A549 (cell line): ENCODE measurements around the gene MDGA2. TPM values are rescaled to one million over a fixed set of nuclear protein-coding genes. Genes with fewer than 3 reads are reported as not detected.

Source experiments
- ATAC-seq, 2 experiments: fragments of 200-7000 bp in 1 of 2; fragments of >200 bp in 1 of 2; cut with Nextera tagmentation in 1 of 2; cut with Tn5 transposase in 1 of 2; 3 replicates each; pipeline versions ENCODE4 v1.8.0 to v1.9.1; 2018 to 2020; ENCODE audit warnings: mild to moderate bottlenecking in 1 of 2, moderate library complexity in 1 of 2
- CTCF ChIA-PET: fragments of 300-600 bp; sonication (Branson Sonifier 250); formaldehyde crosslinking; extraction: SDS; loops from one replicate; lab custom pipeline; 2021; ENCODE audit warnings: antibody characterized with exemption, inconsistent platforms; lab: Yijun Ruan, JAX
- POLR2A ChIA-PET: fragments of 350-600 bp; formaldehyde crosslinking; extraction: SDS; loops from one replicate; lab custom pipeline; 2021; ENCODE audit warnings: antibody characterized with exemption, inconsistent platforms; lab: Yijun Ruan, JAX
- DNase-seq, 2 experiments: peaks; one replicate each; pipeline versions ENCODE4 v3.0.0 to v3.0.0-alpha.2; 2011 to 2016; ENCODE audit warnings: low read depth in 1 of 2, low spot score in 1 of 2
- FAIRE-seq: peaks from 2 replicates; lab custom pipeline; 2011; peaks lifted over from hg19 to GRCh38; lab: Jason Lieb, UNC
- H3K27ac ChIP-seq, 2 experiments: fragments of >200 bp; sonication (Bioruptor Twin); formaldehyde crosslinking; 3 replicates each; pipeline ENCODE4 v1.5.1; 2016 to 2017
- H3K4me1 ChIP-seq: fragments of >200 bp; sonication (Bioruptor Twin); formaldehyde crosslinking; 3 replicates; pipeline ENCODE4 v1.6.1; 2016
- H3K4me2 ChIP-seq: fragments of >200 bp; sonication (Bioruptor Twin); formaldehyde crosslinking; 3 replicates; pipeline ENCODE4 v1.6.1; 2016
- H3K4me3 ChIP-seq: fragments of >200 bp; sonication (Bioruptor Twin); formaldehyde crosslinking; 3 replicates; pipeline ENCODE4 v1.5.1; 2016
- H3K9me3 ChIP-seq: fragments of >200 bp; sonication (Bioruptor Twin); formaldehyde crosslinking; 3 replicates; pipeline ENCODE4 v1.6.1; 2016
- BHLHE40 ChIP-seq: IDR thresholded peaks from 2 replicates; pipeline ENCODE4 v1.6.1; 2012; ENCODE audit warnings: low read depth, low read length, inconsistent platforms
- CBX2 ChIP-seq: fragments of 200-600 bp; sonication (generic); IDR thresholded peaks from 2 replicates; pipeline ENCODE4 v1.6.1; 2016; ENCODE audit warnings: low read depth, mild to moderate bottlenecking, borderline replicate concordance
- CHD2 ChIP-seq: fragments of 150-350 bp; IDR thresholded peaks from 2 replicates; pipeline ENCODE4 v1.6.1; 2014; ENCODE audit warnings: low read length; ENCODE audit not compliant: partially characterized antibody
- GATA3 ChIP-seq: IDR thresholded peaks from 2 replicates; pipeline ENCODE4 v1.6.1; 2012; ENCODE audit warnings: borderline replicate concordance
- KDM1A ChIP-seq: fragments of 200-600 bp; sonication (generic); IDR thresholded peaks from 2 replicates; pipeline ENCODE4 v1.6.1; 2016; ENCODE audit warnings: low read depth, mild to moderate bottlenecking
- KDM5A ChIP-seq: fragments of 200-600 bp; sonication (generic); IDR thresholded peaks from 2 replicates; pipeline ENCODE4 v1.6.1; 2016; ENCODE audit warnings: antibody characterized with exemption, mild to moderate bottlenecking
- MAFK ChIP-seq: fragments of 450-650 bp; IDR thresholded peaks from 2 replicates; pipeline ENCODE4 v1.6.1; 2014; ENCODE audit not compliant: partially characterized antibody
- NPAS2 ChIP-seq: fragments of 250-450 bp; sonication (Bioruptor Pico); IDR thresholded peaks from 2 replicates; pipeline ENCODE4 v1.8.0; 2022; ENCODE audit warnings: mild to moderate bottlenecking, moderate library complexity, borderline replicate concordance
- RCOR1 ChIP-seq: fragments of 150-350 bp; IDR thresholded peaks from 2 replicates; pipeline ENCODE4 v1.6.1; 2014; ENCODE audit warnings: antibody characterized with exemption, low read length, low read depth
- TP53 ChIP-seq: fragments of 250-450 bp; sonication (Bioruptor Pico); IDR thresholded peaks from 2 replicates; pipeline ENCODE4 v1.5.0; 2021; ENCODE audit warnings: mild to moderate bottlenecking, moderate library complexity
- ZFP36 ChIP-seq: fragments of 450-650 bp; IDR thresholded peaks from 2 replicates; pipeline ENCODE4 v1.6.1; 2014; ENCODE audit warnings: borderline replicate concordance; ENCODE audit not compliant: partially characterized antibody
- WGBS: methylation state at CpG from one replicate; pipeline ENCODE4 v1.1.6; 2017; ENCODE audit errors: missing lambda C conversion rate; 5-methylcytosine and 5-hydroxymethylcytosine counted together
- polyA plus RNA-seq, 4 experiments: library from polyadenylated mRNA; depleted of rRNA in 3 of 4; stranded (reverse); fragments of >200 nt; fragmentation: RNase III in 1 of 4; extraction: RNeasy Plus Mini Kit Qiagen cat#74134 plus additional on column Dnase treatment in 1 of 4; gene quantifications; 2 replicates in 3 of 4; 3 replicates in 1 of 4; pipeline ENCODE4 v1.2.3, GENCODE V29; 2011 to 2017
- TF ChIP-seq, protein P1 (sequence below): fragments of >200 bp; sonication (Bioruptor Twin); formaldehyde crosslinking; IDR thresholded peaks from 3 replicates; pipeline ENCODE4 v1.6.1; 2016
- TF ChIP-seq, protein P2 (sequence below): fragments of 250-450 bp; sonication (Bioruptor Pico); IDR thresholded peaks from 2 replicates; pipeline ENCODE4 v1.5.0; 2021; ENCODE audit warnings: mild to moderate bottlenecking, moderate library complexity, borderline replicate concordance
- TF ChIP-seq, protein P3 (sequence below): fragments of 450-650 bp; IDR thresholded peaks from 2 replicates; pipeline ENCODE4 v1.6.1; 2014; ENCODE audit warnings: antibody characterized with exemption
- TF ChIP-seq, protein P4 (sequence below): IDR thresholded peaks from 2 replicates; pipeline ENCODE4 v1.6.1; 2012

MDGA2 gene
- polyA plus RNA-seq, 2 of the 4 experiments (the other 2 are of a cell fraction) = 0.08 to 0.12 TPM

DNA sequence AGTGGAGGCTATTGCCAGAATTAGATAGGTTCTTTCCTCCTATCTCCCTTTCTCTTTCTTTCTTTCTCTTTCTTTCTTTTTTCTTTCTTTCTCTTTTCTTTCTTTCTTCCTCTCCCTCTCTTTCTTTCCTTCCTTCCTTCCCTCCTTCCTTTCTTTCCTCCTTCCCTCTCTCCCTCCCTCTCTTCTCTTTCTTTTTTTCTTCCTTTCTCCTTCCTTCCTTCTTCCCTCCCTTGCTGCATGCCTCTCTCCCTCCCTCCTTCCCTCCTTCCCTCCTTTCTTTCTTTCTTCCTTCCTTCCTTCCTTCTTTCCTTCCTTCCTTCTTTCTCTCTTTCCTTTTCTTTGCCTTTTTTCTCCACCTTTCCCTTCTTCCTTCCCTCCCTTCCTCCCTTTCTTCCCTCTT lies 16.4 kb upstream of the MDGA2 start:
- Histone ChIP-seq H3K9me3 (no peaks in the 10 kb centered on the region; the same call in 2 of the 3 replicates), H3K4me1 (no peaks in the 10 kb centered on the region), H3K4me3 (no peak overlapping the region), H3K4me2 (no peak overlapping the region), H3K27ac (no peak overlapping the region)
- ChIA-PET CTCF (no interaction called here), POLR2A (no interaction called here)
- DNase-seq = no peak
- ATAC-seq = no peak
- TF ChIP-seq, protein P1, sequence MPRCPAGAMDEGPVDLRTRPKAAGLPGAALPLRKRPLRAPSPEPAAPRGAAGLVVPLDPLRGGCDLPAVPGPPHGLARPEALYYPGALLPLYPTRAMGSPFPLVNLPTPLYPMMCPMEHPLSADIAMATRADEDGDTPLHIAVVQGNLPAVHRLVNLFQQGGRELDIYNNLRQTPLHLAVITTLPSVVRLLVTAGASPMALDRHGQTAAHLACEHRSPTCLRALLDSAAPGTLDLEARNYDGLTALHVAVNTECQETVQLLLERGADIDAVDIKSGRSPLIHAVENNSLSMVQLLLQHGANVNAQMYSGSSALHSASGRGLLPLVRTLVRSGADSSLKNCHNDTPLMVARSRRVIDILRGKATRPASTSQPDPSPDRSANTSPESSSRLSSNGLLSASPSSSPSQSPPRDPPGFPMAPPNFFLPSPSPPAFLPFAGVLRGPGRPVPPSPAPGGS = no peak
- no peak for TF ChIP-seq CHD2
- TF ChIP-seq, protein P2, sequence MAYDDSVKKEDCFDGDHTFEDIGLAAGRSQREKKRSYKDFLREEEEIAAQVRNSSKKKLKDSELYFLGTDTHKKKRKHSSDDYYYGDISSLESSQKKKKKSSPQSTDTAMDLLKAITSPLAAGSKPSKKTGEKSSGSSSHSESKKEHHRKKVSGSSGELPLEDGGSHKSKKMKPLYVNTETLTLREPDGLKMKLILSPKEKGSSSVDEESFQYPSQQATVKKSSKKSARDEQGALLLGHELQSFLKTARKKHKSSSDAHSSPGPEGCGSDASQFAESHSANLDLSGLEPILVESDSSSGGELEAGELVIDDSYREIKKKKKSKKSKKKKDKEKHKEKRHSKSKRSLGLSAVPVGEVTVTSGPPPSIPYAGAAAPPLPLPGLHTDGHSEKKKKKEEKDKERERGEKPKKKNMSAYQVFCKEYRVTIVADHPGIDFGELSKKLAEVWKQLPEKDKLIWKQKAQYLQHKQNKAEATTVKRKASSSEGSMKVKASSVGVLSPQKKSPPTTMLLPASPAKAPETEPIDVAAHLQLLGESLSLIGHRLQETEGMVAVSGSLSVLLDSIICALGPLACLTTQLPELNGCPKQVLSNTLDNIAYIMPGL (CRISPR knock-in tag) = no peak
- no peak for TF ChIP-seq KDM1A
- TF ChIP-seq GATA3 = no peak
- no peak for TF ChIP-seq CBX2
- FAIRE-seq = no peak

DNA sequence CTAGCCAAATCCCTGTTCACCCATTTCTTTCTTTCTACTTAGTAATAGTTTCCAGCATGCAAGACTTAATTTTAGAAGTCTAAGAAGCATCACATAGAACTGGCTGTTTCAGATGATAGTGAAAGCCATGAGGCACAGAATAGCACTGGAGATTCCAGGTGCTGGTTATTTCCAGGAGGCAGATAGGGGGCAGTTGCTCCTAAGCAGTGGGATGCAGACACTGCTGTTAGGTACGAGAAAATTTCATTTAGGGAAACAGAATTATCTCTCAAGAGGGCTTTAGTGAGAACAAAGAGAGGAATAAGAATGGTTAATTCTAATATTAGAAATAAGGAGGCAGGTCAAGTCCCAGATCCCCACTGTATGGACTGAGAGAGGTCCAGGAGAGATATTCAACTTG lies 3.6 kb upstream of the MDGA2 start:
- ChIA-PET POLR2A (no interaction called here), CTCF (no interaction called here)
- Histone ChIP-seq H3K9me3 (no peaks in the 10 kb centered on the region), H3K4me1 (peaks cover 5% of the 10 kb centered on the region; the same call in 1 of the 3 replicates), H3K4me3 (no peak overlapping the region), H3K4me2 (no peak overlapping the region), H3K27ac (no peak overlapping the region)
- no peak for TF ChIP-seq RCOR1
- TF ChIP-seq MAFK = no peak
- TF ChIP-seq, protein P3, sequence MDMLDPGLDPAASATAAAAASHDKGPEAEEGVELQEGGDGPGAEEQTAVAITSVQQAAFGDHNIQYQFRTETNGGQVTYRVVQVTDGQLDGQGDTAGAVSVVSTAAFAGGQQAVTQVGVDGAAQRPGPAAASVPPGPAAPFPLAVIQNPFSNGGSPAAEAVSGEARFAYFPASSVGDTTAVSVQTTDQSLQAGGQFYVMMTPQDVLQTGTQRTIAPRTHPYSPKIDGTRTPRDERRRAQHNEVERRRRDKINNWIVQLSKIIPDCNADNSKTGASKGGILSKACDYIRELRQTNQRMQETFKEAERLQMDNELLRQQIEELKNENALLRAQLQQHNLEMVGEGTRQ = no peak
- no peak for TF ChIP-seq KDM5A
- WGBS = 0% methylated on average over 1 of the region's 1 CpG
- DNase-seq (no peak), ATAC-seq (no peak), FAIRE-seq (no peak)

DNA sequence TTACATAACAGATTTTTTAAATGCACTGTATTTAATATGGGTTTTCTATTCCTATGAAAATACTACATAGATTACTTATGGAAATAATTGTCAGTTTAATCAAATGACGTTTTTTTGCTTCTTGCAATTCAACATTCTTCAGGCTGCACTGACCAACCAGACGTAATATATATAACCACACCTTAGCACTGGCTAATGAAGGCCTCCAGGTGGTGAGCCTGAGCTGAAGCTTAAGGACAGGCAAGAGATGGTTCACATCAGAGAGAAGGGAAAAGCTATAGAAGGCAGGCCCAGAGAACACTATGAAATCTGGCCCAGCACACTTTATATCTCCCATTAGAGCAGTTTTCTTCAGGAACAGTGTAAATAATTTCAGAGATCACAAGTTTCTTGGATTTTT lies 2.8 kb upstream of the MDGA2 start:
- FAIRE-seq = no peak

DNA sequence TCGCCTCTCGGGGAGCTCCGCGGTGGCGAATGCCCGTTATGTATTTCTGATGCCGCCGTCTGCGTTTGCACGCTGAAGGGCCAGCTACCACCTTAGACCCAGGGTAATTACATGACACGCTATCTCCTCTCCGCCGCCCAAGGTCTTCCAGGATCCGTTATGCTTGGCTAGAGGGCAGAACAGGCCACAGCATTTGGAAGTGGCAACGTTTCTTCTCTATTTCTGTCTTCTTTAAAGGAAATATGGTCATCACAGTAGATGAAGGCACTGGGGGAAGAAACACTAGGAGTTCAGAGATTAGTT lies 861 bp upstream of the MDGA2 start:
- peak overlapping the region; percentile 34; the same call in 2 of the 3 replicates for H3K4me3 ChIP-seq
- CTCF ChIA-PET = no interaction called here
- no peak for FAIRE-seq
- POLR2A ChIA-PET = no interaction called here
- peak in 1 of 2 experiments; percentile 15; a peak in 2 of 6 replicates for ATAC-seq
- no peak for DNase-seq
- TF ChIP-seq, protein P4, sequence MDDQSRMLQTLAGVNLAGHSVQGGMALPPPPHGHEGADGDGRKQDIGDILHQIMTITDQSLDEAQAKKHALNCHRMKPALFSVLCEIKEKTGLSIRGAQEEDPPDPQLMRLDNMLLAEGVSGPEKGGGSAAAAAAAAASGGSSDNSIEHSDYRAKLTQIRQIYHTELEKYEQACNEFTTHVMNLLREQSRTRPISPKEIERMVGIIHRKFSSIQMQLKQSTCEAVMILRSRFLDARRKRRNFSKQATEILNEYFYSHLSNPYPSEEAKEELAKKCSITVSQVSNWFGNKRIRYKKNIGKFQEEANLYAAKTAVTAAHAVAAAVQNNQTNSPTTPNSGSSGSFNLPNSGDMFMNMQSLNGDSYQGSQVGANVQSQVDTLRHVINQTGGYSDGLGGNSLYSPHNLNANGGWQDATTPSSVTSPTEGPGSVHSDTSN = no peak
- TF ChIP-seq TP53 (CRISPR knock-in tag) = no peak
- TF ChIP-seq BHLHE40 = no peak
- TF ChIP-seq RCOR1 = no peak
- peak overlapping the region; percentile 77 for H3K4me2 ChIP-seq
- H3K9me3 ChIP-seq = no peaks in the 10 kb centered on the region
- H3K27ac ChIP-seq = no peak overlapping the region
- 5% methylated on average over 8 of the region's 15 CpGs for WGBS
- peaks cover 5% of the 10 kb centered on the region; the same call in 1 of the 3 replicates for H3K4me1 ChIP-seq

More for the DNA sequence above, 2.8 kb upstream of the MDGA2 start:
- no peak for TF ChIP-seq NPAS2 (CRISPR knock-in tag)
- TF ChIP-seq ZFP36 = no peak
- no peak for TF ChIP-seq CHD2
- no peak for ATAC-seq
- peaks cover 5% of the 10 kb centered on the region; the same call in 1 of the 3 replicates for H3K4me1 ChIP-seq
- POLR2A ChIA-PET = no interaction called here
- H3K27ac ChIP-seq = no peak overlapping the region
- H3K4me2 ChIP-seq = no peak overlapping the region
- H3K9me3 ChIP-seq = no peaks in the 10 kb centered on the region
- 6% methylated on average over 2 of the region's 2 CpGs for WGBS
- CTCF ChIA-PET = no interaction called here
- H3K4me3 ChIP-seq = no peak overlapping the region
- DNase-seq = no peak
